Activated T-cell treated with anti-CD3 and anti-CD28 coated beads for 1 hour (primary cell): ENCODE data around the gene USP53.
"Not testable (repeated sequence)": the region's sequence is repeated elsewhere in the genome, so short reads cannot be mapped to it uniquely, and the experiment has no call there.

Source experiments
- DNase-seq: peaks from one replicate; pipeline ENCODE4 v3.0.0-alpha.2; 2020; ENCODE audit warnings: low read depth

USP53 gene

DNA sequence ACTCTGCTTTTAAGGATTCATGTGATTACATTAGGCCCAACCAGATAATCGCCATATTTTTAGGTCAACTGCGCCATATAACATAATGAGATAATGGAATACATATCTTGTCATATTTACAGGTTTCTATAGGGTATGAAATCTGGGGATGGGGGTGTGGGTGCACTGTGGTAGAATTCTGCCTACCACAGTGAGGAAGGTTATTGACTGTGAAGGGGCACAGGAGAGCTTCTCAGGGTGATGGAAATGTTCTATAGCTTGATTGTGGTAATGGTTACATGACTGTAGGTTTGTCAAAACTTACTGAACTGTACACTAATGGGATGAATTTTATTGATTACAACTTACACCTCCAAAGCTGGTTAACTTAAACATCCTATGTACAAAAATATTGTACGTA, 15.9 kb downstream of the USP53 start:
- no peak for DNase-seq

DNA sequence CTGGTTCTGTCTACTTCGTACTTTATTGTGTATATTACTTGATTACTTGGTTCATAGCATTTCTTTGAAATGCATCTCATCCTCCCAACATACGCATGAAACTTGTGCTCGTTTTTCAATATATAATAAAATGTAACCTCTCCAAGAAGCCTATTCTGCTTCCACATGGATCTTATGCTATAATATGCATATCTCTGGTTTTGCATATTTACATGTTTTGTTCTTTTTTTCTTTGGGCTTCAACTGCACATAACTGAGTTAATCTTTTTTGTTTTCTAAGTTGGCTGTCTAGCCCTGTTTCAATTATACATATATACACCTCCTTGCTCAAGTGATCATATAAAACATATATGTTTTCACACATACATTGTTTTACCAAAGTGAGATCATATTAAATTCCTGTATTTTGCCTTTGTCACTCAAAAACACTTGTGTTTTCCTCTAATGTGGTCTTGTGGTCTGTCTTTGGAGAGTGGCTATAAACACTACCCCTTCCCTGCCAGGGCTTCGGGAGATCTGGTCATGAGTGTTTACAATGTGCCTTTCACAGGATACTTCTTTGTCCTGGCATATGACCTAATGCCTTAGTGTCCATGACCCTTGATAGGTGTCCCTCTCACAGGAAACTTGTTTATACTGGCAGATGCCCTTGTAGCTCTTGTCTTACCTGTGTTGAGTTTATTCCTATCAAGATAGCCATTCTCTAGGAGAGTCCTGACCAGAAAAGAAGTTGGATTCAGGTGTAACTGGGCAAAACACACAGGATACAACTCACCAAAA, 17.6 kb downstream of the USP53 start:
- no peak for DNase-seq

DNA sequence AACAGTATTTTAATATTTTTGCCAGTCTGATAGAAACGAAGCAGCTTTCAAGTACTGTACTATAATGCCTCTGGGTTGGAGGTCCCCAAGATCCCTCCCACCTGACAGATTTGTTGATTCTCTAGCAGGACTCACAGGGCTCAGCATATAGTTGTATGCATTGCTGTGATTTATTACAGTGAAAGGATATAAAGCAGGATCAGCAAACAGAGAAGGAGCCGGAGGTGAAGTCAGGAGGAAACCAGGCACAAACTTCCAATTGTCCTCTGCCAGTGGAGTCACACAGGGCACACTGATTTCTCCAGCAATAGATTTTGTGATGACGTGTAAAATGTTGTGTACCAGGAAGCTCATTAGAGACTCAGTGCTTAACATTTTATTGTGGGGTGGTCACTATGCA, 19.0 kb downstream of the USP53 start:
- no peak for DNase-seq

DNA sequence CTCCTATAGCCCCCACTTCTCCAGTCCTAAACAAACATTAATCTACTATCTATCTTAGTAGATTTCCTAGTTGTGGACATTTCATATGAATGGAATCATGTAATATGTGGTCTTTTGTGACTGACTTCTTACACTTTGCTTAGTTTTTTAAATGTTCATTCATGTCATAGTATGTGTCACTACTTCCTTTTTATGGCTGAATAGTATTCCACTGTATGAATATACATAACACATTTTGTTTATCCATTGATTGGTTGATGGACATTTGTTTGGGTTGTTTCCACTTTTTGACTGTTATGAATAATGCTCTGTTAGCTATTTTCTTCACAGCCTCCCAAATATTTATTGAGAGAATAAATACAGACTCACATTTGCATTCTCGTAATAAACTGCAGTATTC, 19.8 kb downstream of the USP53 start:
- no peak for DNase-seq

DNA sequence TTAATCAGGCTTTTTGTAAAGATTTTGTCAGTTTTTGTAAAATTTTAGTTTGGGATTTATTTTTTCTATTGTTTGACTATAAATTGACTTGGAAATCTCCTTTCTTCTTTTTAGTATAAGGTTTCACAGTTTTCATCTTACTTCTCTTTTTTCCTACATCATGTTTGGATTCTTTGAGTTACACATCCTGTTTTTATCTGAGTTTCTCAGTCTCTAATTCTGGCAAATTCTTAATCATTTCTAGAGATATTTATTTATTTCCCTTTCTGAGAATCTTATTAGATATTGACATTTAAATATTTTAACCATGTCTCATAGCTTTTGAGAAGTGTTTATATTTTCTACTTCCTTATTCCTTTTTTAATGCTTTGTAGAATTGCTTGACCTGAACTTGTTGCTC, 20.7 kb downstream of the USP53 start:
- no peak for DNase-seq

DNA sequence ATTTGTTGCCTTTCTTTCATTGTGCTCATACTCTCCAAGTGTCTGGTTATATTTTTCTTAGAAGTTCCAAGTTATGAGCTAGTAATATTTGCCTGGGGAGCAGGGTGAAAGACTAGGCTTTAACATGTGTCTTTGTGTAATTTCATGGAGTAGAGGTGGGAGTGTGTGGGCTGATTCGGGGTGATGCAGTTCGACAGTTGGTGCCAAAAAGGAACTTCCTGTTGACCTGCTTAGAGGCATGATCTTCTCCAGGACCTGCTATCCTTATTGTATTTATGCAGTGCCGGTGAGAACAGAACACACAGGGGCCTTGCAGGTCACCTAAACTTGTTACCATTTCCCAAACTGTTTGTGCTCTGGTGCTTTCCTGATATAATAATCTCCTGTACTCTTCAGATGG, 21.2 kb downstream of the USP53 start:
- no peak for DNase-seq

DNA sequence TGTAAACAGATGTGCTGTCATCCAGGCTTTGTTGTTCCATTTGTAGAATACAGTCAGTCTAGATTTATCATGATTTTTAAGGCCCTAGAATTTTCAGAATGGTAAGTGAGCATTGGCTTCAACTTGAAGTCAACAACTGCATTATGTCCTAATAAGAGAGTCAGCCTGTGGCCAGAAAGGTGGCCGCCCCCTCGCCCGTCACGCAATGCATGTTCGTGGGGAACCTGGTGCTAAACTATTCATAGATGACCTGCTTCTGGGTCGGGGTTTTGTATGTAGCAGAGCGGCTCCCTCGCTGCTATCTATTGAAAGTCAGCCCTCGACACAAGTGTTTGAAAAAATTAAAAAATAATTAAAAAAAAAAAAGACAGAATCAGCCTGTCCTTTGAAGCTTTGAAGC, 24.7 kb downstream of the USP53 start:
- DNase-seq: no peak

DNA sequence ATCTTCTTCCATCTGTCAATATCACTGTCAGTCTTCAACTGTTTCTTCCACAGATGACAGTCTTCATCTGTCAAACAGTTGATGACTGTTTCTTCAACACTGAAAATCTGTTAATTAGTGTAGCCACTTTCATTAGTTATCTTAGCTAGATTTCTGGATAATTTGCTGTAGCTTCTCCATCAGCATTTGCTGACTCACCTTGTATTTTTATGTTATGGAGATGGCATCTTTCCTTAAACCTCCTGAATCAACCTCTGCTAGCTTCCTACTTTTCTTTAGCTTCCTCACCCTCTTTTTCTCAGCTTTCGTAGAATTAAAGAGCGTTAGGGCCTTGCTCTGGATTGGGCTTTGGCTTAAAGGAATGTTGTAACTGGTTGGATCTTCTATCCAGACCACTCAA, 25.1 kb downstream of the USP53 start:
- DNase-seq: no peak

DNA sequence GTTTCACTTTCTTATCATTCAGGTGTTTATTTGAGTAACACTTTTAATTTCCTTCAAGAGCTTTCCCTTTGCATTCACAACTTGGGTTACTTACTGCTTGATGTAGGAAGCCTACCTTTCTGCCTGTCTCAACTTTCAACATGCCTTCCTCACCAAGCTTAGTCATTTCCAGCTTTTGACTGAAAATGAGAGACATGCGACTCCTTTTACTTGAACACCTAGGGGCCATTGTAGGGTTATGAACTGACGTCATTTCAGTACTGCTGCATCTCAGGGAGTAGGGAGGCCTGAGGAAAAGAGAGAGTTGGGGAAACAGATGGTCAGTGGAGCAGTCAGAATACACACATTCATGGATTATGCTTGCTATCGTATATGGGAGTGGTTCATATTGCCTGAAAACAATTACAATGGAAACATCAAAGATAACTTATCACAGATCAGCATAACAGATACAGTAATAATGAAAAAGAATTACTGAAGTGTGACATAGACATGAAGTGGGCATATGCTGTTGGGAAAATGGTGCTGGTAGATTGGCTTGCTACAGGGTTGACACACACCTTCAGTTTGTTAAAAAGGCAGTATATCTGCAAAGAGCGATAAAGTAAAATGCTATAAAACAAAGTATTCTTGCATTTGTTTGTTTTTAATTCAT, 25.7 kb downstream of the USP53 start:
- DNase-seq: no peak

DNA sequence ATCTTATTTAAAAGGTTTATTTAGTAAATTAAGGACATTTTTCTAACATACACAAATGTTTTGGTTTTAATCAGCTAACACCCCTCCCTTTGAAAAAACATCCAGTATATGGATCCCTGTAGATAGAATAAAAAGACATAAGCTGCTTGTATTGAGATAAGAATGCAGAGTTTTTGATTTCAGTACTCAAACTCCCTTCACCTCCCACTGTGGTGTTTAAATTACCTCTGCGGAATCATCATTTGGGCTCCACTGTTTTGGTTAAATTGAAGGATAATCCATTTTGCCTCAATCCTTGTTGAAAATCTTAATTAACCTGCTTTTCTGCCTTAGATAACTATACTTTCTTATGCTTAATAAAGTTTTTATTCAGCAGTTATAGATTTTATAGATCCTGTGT, 27.6 kb downstream of the USP53 start:
- DNase-seq: no peak

DNA sequence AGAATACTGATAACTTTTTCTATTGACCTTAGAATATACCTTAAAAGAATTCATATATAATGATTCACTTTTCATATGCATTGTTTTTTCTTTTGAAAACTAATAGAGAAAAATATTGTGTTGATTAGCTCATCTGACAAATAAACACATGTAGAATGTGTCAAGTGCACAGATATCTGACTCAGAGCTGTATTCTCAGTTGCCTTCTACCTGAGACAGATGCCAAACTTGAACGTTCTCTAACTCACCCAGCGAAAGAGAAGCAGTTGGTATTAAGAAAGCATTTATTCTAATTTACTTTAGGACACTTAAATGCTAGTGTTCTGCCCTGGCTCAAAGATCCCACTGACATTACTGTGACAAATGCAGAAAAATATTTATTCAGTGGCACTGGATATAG, 28.1 kb downstream of the USP53 start:
- DNase-seq: no peak

DNA sequence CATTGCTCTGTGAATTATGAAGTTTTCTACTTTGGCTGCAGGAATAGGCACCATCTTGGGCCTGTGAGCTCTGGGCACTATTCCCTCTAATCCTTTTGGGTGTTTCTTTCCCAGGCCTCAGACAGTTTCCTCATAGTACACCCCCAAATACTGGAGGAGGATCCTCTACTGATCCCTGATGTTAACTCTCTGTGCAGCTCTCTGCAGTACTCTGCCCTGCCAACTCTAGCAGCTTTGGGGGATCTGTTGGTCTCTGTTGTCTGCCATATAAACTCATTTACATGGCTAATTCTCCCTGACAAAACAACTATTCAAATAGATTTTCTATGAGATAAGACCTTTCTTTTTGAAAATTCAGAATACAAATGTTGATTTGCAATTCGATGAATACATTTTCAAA, 29.9 kb downstream of the USP53 start:
- no peak for DNase-seq

DNA sequence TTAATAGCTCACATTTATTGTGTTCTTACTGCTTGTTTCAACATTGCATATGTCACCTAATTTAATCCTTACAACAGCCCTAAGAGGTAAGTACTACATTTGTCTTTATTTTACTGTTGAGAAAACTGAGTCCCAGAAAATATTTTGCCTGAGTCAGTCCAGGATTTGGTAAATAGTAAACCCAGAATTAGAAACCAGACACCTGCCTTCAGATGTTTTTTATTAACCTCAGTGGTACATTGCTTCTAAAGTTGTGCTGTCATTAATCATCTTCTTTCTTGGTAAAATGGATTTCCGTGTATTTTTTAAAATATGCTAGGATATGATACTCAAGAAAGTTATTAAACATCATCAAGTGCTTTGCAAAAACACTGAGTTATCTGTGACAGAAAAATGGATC, 31.4 kb downstream of the USP53 start:
- DNase-seq: no peak

DNA sequence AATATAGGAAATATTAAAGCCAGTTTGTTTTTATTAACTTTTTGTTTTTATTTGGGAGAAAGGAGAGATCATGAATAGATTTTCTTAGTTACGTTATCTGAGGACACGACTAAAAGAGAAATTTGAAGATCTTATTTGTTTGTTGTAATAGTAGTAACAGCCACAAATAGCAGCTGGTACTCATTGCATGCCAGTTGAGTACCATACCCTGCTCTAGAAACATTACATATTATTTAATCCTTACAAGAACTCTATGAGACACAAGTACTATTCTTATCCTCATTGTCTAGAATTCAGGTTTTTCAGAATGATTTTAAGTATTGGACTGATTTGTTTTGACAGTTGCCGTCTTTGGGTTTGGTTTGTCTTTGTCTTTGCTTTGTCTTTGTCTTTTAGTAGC, 31.8 kb downstream of the USP53 start:
- DNase-seq: no peak

DNA sequence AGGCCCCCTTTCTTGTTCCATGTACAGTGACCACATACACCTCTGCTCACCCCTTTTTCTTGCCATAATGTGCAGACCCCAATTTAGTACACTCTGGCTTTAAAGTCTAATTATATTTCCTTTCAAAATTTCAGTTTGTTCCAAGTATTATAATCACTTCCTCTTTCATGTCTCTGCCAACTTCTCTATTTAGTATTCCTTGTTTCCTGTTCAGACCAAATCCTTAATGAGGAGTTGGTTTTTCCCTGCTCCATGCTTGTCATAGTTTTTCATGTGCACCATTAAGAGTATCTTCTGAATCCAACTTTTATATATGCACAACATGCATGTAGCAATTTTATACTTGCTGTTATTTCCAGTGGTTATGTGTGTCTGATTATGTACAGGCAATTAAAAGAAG, 32.3 kb downstream of the USP53 start:
- DNase-seq: no peak

DNA sequence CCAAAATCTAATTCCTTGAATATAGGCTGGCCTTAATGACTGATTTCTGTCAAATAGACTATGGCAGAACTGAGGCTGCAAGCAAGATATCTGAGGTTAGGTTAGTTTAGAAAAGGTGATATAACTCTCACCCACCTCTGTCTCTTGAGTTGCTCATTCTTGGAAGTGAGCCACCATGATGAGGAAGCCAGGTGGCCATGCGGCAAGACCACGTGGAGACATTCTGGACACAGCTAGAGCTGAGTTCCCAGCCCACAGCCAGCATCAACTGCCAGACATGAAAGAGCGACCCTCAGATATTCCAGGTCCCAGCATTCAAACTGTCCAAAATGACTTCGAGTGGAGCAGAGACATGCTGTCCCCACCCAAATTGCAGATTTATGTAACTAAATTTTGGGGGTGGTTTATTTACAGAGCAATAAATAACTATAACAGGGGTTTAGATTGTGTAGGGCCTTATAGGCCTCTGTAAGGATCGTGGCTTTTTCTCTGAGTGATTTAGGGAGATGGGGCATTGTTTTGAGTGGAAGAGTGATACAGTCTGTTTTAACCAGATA, 33.7 kb downstream of the USP53 start:
- no peak for DNase-seq

DNA sequence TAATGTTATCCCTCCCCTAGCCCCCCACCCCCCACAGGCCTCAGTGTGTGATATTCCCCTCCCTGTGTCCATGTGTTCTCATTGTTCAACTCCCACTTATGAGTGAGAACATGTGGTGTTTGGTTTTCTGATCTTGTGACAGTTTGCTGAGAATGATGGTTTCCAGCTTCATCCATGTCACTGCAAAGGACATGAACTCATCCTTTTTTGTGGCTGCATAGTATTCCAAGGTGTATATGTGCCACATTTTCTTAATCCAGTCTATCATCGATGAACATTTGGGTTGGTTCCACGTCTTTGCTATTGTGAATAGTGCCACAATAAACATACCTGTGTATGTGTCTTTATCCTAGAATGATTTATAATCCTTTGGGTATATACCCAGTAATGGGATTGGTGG, 38.5 kb downstream of the USP53 start:
- DNase-seq: not testable (repeated sequence)

DNA sequence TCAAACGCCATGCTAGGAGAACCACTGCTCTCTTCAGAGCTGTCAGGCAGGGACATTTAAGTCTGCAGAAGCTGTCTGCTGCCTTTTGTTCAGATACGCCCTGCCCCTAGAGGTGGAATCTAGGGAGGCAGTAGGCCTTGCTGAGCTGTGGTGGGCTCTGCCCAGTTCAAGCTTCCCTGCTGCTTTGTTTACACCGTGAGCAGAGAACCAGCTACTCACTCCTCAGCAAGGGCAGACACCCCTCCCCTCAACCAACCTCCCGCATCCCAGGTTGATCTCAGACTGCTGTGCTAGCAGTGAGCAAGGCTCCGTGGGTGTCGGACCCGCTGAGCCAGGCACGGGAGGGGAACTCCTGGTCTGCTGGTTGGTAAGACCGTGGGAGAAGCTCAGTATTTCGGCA, 42.7 kb downstream of the USP53 start:
- DNase-seq: not testable (repeated sequence)

DNA sequence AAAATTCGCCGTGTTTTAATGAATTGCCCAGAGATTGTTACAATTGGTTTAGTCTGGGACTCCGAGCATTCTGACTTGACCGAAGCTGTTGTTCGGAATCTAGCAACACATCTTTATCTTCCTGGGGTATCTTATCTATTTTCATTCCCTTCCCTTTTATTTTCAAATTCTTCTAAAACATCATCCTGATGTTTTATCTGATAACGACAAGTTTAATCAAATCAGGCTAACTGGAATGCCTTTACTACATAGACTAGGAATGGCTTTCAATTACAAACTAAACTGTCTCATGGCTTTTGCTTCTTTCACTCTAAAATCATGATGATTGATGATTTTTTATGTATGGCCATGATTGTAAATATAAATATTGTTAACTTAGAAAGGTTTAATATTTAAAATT, 48.0 kb downstream of the USP53 start:
- no peak for DNase-seq

DNA sequence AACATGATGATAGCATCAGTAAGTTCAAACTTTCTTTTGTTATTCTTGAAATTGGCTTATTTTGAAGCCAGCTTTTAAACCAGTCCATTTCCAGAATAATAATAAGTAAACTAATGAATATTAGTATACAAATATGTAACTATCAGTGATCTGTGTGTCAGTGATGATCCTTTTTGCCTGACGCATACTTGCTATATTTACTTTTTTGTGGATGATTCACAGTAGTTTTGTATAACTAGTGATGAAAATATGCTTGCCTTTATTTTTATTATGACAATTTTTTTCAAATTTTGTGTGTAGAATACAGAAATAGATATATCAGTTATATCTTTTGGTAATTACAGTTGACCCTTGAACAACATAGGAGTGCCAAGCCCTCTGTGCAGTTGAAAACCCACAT, 49.5 kb downstream of the USP53 start:
- no peak for DNase-seq

DNA sequence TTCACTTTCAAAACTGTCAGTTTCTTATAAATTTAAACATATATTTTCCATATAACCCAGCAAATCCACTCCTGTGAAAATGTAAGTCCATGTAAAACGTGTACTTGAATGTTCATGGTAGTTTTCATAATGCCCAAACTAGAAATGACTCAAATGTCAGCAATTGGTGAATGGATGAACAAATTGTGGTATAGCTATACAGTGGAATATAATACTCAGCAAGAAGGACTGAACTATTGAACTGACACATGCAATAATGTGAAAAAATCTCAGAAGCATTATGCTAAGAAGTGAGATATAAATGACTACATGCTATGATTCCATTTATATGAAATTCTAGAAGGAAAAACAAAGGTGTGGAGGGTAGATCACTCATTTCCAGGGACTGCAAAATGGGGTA, 52.2 kb downstream of the USP53 start:
- DNase-seq: no peak

DNA sequence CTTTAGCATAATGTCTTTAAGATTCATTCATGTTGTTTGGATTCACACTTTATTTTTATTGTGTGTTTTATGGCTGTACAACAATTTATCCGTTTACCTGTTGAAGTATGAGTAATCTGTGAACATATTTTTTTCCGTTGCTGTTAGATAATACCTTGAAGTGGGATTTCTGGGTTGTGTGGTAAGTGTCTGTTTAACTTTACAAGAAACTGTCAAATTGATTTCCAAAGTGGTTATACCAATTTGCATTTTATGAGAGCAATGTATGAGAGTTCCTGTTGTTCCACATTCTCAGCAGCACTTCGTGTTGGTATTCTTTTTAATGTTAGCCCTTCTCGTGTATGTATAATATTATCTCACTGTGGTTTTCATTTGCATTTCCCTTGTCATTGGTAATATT, 53.6 kb downstream of the USP53 start:
- no peak for DNase-seq

DNA sequence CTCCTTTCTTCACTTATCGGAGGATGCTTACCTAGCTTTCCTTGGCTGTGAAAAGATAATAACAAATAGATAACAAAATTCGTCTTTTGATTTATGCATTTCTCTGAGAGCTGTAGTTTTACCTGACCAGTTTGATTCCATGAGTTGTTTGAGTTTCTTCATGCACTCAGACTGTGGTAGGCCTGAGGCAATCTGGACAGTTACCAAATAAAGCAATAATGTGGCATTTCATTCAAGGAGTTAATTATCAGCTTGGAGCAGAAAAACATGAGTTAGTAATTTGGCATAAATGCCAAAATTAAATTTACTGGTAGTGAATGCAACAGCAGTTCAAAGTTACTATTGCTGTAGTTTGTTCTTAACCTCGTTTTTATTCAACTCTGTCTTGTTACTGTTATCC, 56.0 kb downstream of the USP53 start:
- DNase-seq: no peak
